H1 (cell line): ENCODE data around the gene B4GALT7.

ENCODE experiments used
- BACH1 ChIP-seq: IDR thresholded peaks from 2 replicates; pipeline ENCODE4 v1.6.1; 2012; ENCODE audit warnings: low read length, improper control_type of control experiment
- CTCF ChIP-seq, 3 experiments: IDR thresholded peaks; 1 replicate in 2 of 3; 2 replicates in 1 of 3; pipeline versions ENCODE4 v1.5.1 to v1.6.1; 2011; ENCODE audit warnings: low read length in 3 of 3, mild to moderate bottlenecking in 3 of 3, inconsistent platforms in 2 of 3, low read depth in 1 of 3, moderate library complexity in 1 of 3; ENCODE audit not compliant: insufficient read depth in 1 of 3; ENCODE audit errors: control extremely low read depth in 1 of 3
- GABPA ChIP-seq: IDR thresholded peaks from 2 replicates; pipeline ENCODE4 v1.6.1; 2011; ENCODE audit warnings: mild to moderate bottlenecking, low read length, moderate library complexity, borderline replicate concordance; ENCODE audit not compliant: insufficient read depth
- HDAC2 ChIP-seq, 2 experiments: fragments of 300-600 bp in 1 of 2; sonication (generic) in 1 of 2; IDR thresholded peaks; 2 replicates each; pipeline ENCODE4 v1.6.1; 2011 to 2012; ENCODE audit warnings: low read depth in 2 of 2, low read length in 2 of 2, mild to moderate bottlenecking in 2 of 2, moderate library complexity in 2 of 2, borderline replicate concordance in 1 of 2, inconsistent platforms in 1 of 2
- MAX ChIP-seq: IDR thresholded peaks from 2 replicates; pipeline ENCODE4 v1.6.1; 2012; ENCODE audit warnings: inconsistent platforms
- POLR2AphosphoS5 ChIP-seq: IDR thresholded peaks from 2 replicates; pipeline ENCODE4 v1.6.1; 2011; ENCODE audit warnings: low read depth, low read length
- RAD21 ChIP-seq, 2 experiments: IDR thresholded peaks in 1 of 2; conservative IDR thresholded peaks in 1 of 2; 2 replicates each; pipeline ENCODE4 v1.6.1; 2011; ENCODE audit warnings: low read depth in 2 of 2, low read length in 2 of 2, improper control_type of control experiment in 1 of 2, inconsistent platforms in 1 of 2, mild to moderate bottlenecking in 1 of 2, moderate library complexity in 1 of 2
- RXRA ChIP-seq: IDR thresholded peaks from 2 replicates; pipeline ENCODE4 v1.6.1; 2011; ENCODE audit warnings: low read depth, mild to moderate bottlenecking, low read length, moderate library complexity; ENCODE audit not compliant: insufficient read depth
- SP1 ChIP-seq: IDR thresholded peaks from 2 replicates; pipeline ENCODE4 v1.6.1; 2011; ENCODE audit warnings: low read depth, low read length
- ZNF274 ChIP-seq: IDR thresholded peaks from 2 replicates; pipeline ENCODE4 v1.7.0; 2012; ENCODE audit warnings: low read length, borderline replicate concordance; ENCODE audit errors: extremely low read depth

- TF ChIP-seq RAD21 (IDR thresholded peaks at IDR 0.05 in 1 of 2, conservative IDR thresholded peaks at IDR 0.05 in 1 of 2; ENCODE audit: low read depth in 2 of 2, low read length in 2 of 2) (no peak), GABPA (no peak), CTCF (IDR thresholded peaks at IDR 0.05; ENCODE audit: control extremely low read depth in 1 of 3, insufficient read depth in 1 of 3, low read depth in 1 of 3, low read length in 3 of 3) (no peak), ZNF274 (no peak), RXRA (no peak), POLR2AphosphoS5 (no peak), MAX (no peak), HDAC2 (IDR thresholded peaks at IDR 0.05; ENCODE audit: borderline replicate concordance in 1 of 2, low read depth in 2 of 2, low read length in 2 of 2) (no peak), SP1 (no peak), BACH1 (no peak)
Observed at GRCh38 chr5:177595026-177595585, 4.8 kb upstream of the B4GALT7 start.
